A673 (cell line): Measurements from ENCODE around the gene KLRG1.

Experiments used
- CTCF ChIP-seq: fragments of 300-800, 200-600 bp; sonication (generic); conservative IDR thresholded peaks from 2 replicates; pipeline ENCODE4 v1.5.1; 2017; ENCODE audit warnings: low read depth, mild to moderate bottlenecking, antibody characterized with exemption, low read length, moderate library complexity, mixed read lengths
- EZH2 ChIP-seq: fragments of 200-600 bp; sonication (generic); IDR thresholded peaks from 2 replicates; pipeline ENCODE4 v1.6.1; 2017; ENCODE audit warnings: borderline replicate concordance, low read depth, mild to moderate bottlenecking, mixed read lengths, antibody characterized with exemption, low read length; ENCODE audit not compliant: poor library complexity, severe bottlenecking

GRCh38 chr12:8950221-8950527 lies 39.2 kb upstream of the KLRG1 start:
- no peak for TF ChIP-seq CTCF
- no peak for TF ChIP-seq EZH2
